Right lobe of liver (tissue), 6 donors: ENCODE results near the gene FANK1. TPM values are rescaled to one million over a fixed set of nuclear protein-coding genes. Genes with fewer than 3 reads are reported as not detected.

ENCODE experiments used
- ATAC-seq, 4 donors: fragments of 200-7000 bp; cut with Tn5 transposase; one replicate each; pipeline ENCODE4 v1.9.1; 2020; ENCODE audit warnings: mild to moderate bottlenecking in 4 of 4, moderate library complexity in 4 of 4
- DNase-seq, 3 donors: peaks; one replicate each; pipeline ENCODE4 v3.0.0-alpha.2; 2020
- H3K27ac ChIP-seq, 3 donors: fragments of 200-600 bp; one replicate each; pipeline ENCODE4 v1.8.0; 2022
- H3K27me3 ChIP-seq, 2 donors: fragments of 200-600 bp; one replicate each; pipeline ENCODE4 v1.8.0; 2022
- H3K36me3 ChIP-seq, 4 donors: fragments of 200-600 bp; sonication (generic) in 1 of 4; one replicate each; pipeline versions ENCODE4 v1.5.1 to v1.8.0; 2017 to 2022; ENCODE audit warnings: control low read depth in 1 of 4
- H3K4me1 ChIP-seq, 4 donors: fragments of 200-600 bp; sonication (generic) in 1 of 4; one replicate each; pipeline versions ENCODE4 v1.5.1 to v1.8.0; 2017 to 2022; ENCODE audit warnings: control low read depth in 1 of 4
- H3K4me3 ChIP-seq, 3 donors: fragments of 200-600 bp; one replicate each; pipeline ENCODE4 v1.8.0; 2022
- H3K9me3 ChIP-seq, 4 donors: fragments of 200-600 bp; sonication (generic) in 1 of 4; one replicate each; pipeline versions ENCODE4 v1.5.1 to v1.8.0; 2017 to 2022; ENCODE audit warnings: control low read depth in 1 of 4
- POLR2A ChIP-seq: fragments of 450-650 bp; IDR thresholded peaks from one replicate; pipeline ENCODE4 v1.6.1; 2017; ENCODE audit warnings: antibody characterized with exemption, mild to moderate bottlenecking
- WGBS: methylation state at CpG from one replicate; pipeline ENCODE4 v1.1.6; 2018; ENCODE audit warnings: low coverage, low lambda C conversion rate; ENCODE audit not compliant: insufficient coverage; ENCODE audit errors: missing lambda C conversion rate; 5-methylcytosine and 5-hydroxymethylcytosine counted together
- intact Hi-C, 2 donors: fragments of 100-400 bp; cut with DNase I; formaldehyde crosslinking; loops; one replicate each; pipeline versions ENCODE4 v1.11.2 to v1.14.1; 2022
- total RNA-seq, 6 experiments: library from RNA; depleted of rRNA in 2 of 6; stranded (reverse); fragments of >200 nt in 2 of 6; fragmentation: NEBNext Ultra II Directional in 3 of 6; extraction: Animal tissue kit (Norgen Biotek cat#: 25700) in 3 of 6; gene quantifications; one replicate each; pipeline versions ENCODE4 v1.1.0 to v1.2.4, GENCODE V29; 2016 to 2023
- TF ChIP-seq, protein P1 (sequence below), 4 donors: fragments of 200-600 bp in 3 of 4; fragments of 450-650 bp in 1 of 4; IDR thresholded peaks; one replicate each; pipeline versions ENCODE4 v1.5.1 to v1.8.0; 2016 to 2022; ENCODE audit warnings: antibody characterized with exemption in 4 of 4, mild to moderate bottlenecking in 2 of 4
- donor health status: DM: no; HTN: yes; CAD: no.
- donor health status: DM: no; HTN: no; CAD: no.
- donor health status: DM: no; HTN: no; CAD: no.
- donor health status: DM: no; HTN: yes; CAD: no.
- donor health status: DM: no; HTN: yes; CAD: no.

FANK1 gene
- total RNA-seq, 6 experiments from 2014 or later = 0.18 TPM; not detected in 5

DNA sequence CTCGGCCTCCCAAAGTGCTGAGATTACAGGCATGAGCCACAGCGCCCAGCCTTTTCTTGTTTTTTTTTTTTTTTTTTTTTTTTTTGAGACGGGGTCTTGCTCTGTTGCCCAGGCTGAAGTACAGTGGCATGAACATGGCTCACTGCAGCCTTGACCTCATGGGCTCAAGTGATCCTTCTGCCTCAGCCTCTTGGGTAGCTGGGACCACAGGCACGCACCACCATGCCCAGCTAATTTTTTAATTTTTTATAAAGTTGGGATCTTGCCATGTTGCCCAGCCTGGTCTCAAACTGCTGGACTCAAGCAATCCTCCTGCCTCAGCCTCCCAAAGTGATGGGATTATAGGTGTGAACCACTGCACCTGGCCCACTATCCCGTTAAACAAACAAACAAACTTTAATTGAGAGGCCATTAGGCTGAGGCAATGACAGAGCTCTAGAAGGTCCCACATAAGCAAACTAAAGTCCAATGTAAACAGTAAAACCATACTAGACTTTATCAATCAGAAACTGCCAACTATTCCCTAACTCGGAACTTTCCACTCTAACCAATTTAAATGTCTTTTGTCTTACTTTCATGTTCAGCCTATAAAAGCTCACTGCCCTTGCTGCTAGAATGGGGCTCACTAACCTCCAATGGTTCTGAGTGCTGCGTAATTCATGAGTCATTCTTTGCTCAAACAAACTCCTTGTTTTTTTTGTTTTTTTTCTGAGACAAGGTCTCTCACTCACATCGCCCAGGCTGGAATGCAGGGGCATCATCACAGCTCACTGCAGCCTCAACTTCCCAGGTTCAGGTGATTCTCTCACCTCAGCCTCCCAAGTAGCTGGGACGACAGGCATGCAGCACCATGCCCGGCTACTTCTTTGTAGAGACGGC lies 17.2 kb upstream of the FANK1 start:
- Histone ChIP-seq H3K4me1 (no peaks in the 10 kb centered on the region), H3K27me3 (no peaks in the 10 kb centered on the region), H3K27ac (no peak overlapping the region), H3K9me3 (peaks cover 0 to 5% (median 0%) of the 10 kb centered on the region in 4 donors), H3K4me3 (no peak overlapping the region), H3K36me3 (peaks cover 0 to 8% (median 0%) of the 10 kb centered on the region in 4 donors)
- DNase-seq (no peak), ATAC-seq (peak in 1 of 4 donors; percentile 44)
- intact Hi-C loops = no loop called here
- TF ChIP-seq, protein P1, sequence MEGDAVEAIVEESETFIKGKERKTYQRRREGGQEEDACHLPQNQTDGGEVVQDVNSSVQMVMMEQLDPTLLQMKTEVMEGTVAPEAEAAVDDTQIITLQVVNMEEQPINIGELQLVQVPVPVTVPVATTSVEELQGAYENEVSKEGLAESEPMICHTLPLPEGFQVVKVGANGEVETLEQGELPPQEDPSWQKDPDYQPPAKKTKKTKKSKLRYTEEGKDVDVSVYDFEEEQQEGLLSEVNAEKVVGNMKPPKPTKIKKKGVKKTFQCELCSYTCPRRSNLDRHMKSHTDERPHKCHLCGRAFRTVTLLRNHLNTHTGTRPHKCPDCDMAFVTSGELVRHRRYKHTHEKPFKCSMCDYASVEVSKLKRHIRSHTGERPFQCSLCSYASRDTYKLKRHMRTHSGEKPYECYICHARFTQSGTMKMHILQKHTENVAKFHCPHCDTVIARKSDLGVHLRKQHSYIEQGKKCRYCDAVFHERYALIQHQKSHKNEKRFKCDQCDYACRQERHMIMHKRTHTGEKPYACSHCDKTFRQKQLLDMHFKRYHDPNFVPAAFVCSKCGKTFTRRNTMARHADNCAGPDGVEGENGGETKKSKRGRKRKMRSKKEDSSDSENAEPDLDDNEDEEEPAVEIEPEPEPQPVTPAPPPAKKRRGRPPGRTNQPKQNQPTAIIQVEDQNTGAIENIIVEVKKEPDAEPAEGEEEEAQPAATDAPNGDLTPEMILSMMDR (IDR thresholded peaks at IDR 0.05) = no peak
- no peak for TF ChIP-seq POLR2A
- WGBS = 88% methylated on average over 8 of the region's 11 CpGs

DNA sequence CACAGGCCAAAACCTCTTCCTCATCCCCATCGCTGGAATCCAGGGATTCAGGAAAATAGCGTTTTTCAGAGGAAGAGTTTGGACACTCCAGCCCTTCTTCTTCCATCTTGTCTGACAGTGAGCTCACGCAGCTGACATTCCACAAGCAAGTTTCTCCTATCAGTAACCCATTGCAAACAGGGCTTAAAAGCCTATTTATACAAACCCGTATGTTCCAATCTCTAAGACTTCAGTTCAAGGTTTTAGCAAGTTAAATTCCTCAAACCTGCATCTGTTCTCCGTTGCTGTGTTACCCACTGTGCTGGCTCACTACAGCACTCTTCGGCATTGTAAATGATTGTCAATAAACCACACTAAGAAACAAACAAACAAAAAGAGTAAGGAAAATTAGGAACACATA lies 15.6 kb upstream of the FANK1 start:
- DNase-seq (no peak), ATAC-seq (no peak)
- H3K4me1 ChIP-seq = no peaks in the 10 kb centered on the region
- TF ChIP-seq, protein P1 (IDR thresholded peaks at IDR 0.05) = no peak
- TF ChIP-seq POLR2A = no peak
- intact Hi-C loops = no loop called here
- no peak overlapping the region for H3K27ac ChIP-seq
- no peak overlapping the region for H3K4me3 ChIP-seq
- H3K9me3 ChIP-seq = peaks cover 0 to 5% (median 0%) of the 10 kb centered on the region in 4 donors
- WGBS = 68% methylated on average over 6 of the region's 6 CpGs
- peaks cover 0 to 6% (median 0%) of the 10 kb centered on the region in 4 donors for H3K36me3 ChIP-seq
- no peaks in the 10 kb centered on the region for H3K27me3 ChIP-seq

DNA sequence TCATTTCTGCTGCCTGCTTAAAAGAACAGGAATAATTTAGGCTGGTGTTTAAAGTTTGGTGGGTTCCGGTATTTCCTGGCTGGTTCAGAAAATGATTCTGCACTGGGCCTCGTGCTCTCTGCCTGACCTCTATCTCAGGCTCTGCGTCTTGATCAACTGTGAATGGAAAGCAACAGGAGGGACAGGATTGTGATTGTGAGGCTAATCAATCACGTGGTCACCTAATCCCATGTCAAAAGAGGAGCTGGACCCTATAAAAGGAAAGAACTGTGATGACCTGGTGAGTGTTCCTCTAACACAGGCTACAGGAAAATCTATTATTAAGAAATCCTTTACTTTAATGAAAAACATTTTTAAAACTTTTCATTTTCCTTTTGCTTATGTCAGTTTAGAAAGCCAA lies 15.2 kb upstream of the FANK1 start, which contains the start of gene DHX32:
TSS of gene DHX32 (minus strand) at position 101 of the 400 bp plus-strand sequence. CDS start 468 bp downstream, outside the sequence.
- Histone ChIP-seq H3K9me3 (peaks cover 0 to 2% (median 0%) of the 10 kb centered on the region in 4 donors), H3K27me3 (no peaks in the 10 kb centered on the region), H3K4me1 (no peaks in the 10 kb centered on the region), H3K36me3 (peaks cover 0 to 6% (median 0%) of the 10 kb centered on the region in 4 donors), H3K27ac (no peak within 1 kb of the TSS), H3K4me3 (no peak within 1 kb of the TSS)
- intact Hi-C loops = no loop called here
- ATAC-seq (no peak), DNase-seq (no peak)
- TF ChIP-seq, protein P1 (IDR thresholded peaks at IDR 0.05) = no peak
- no peak for TF ChIP-seq POLR2A
- WGBS = 63% methylated on average over 4 of the region's 4 CpGs

DNA sequence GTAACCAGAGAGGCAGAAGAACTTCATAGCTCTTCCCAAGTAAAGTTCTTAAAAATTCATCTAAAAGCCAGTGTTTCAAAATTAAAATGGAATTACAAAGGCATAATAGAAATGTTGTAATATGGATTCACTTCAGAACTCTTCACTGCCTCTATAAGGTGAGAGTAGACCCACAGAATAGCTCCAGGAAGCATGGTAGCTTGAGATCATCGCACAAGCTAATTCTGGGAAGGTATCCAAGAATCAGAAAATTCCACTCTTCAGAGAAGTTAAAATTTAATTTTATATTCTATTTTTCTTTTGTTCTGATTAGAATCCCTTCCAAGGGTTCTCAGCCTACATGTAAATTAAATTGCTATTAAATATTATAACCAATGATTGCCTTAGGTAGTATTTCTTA lies 13.8 kb upstream of the FANK1 start:
- Histone ChIP-seq H3K27me3 (no peaks in the 10 kb centered on the region), H3K4me1 (no peaks in the 10 kb centered on the region), H3K4me3 (no peak overlapping the region), H3K27ac (no peak overlapping the region), H3K9me3 (no peaks in the 10 kb centered on the region), H3K36me3 (no peaks in the 10 kb centered on the region)
- ATAC-seq (no peak), DNase-seq (no peak)
- no peak for TF ChIP-seq POLR2A
- TF ChIP-seq, protein P1 (IDR thresholded peaks at IDR 0.05) = no peak
- 55% methylated on average over 1 of the region's 1 CpG for WGBS
- intact Hi-C loops = no loop called here
